Esophagus muscularis mucosa (tissue), 3 donors: Measurements from ENCODE around the gene AMER3.

Experiments used
- CTCF ChIP-seq, 3 experiments: fragments of 200-600 bp in 2 of 3; fragments of 450-650 bp in 1 of 3; sonication (generic) in 2 of 3; IDR thresholded peaks; one replicate each; pipeline ENCODE4 v1.5.1; 2017 to 2019; ENCODE audit warnings: antibody characterized with exemption in 3 of 3, mild to moderate bottlenecking in 2 of 3, moderate library complexity in 1 of 3
- POLR2AphosphoS5 ChIP-seq, 2 donors: sonication (generic); formaldehyde crosslinking; IDR thresholded peaks; one replicate each; pipeline ENCODE4 v1.6.1; 2017; ENCODE audit warnings: antibody characterized with exemption in 2 of 2

- TF ChIP-seq CTCF (IDR thresholded peaks at IDR 0.05) (no peak), POLR2AphosphoS5 (IDR thresholded peaks at IDR 0.05) (no peak)
Observed at GRCh38 chr2:130796290-130796689, 41.0 kb downstream of the AMER3 start.
